Activated T-helper 1 cell treated with anti-CD3 and anti-CD28 coated beads, Interleukin-12 subunit alpha, Interleukin-12 subunit beta, Interleukin-2, Interleukin-4 antibody, amounts not matched to agents 30 ng/mL and 10 ng/mL and 1 ng/mL, durations not matched to agents 14 hours and 24 hours and 36 hours (primary cell): ENCODE data around the gene CGA. TPM values are rescaled to one million over a fixed set of nuclear protein-coding genes. Genes with fewer than 3 reads are reported as not detected.

Experiments used
- DNase-seq: peaks from one replicate; pipeline ENCODE4 v3.0.0; 2021; ENCODE audit warnings: low spot score
- H3K27ac Mint-ChIP-seq: one replicate; pipeline ENCODE4 v1.8.0; 2021; ENCODE audit warnings: mild to moderate bottlenecking, mixed read lengths
- H3K27me3 Mint-ChIP-seq: one replicate; pipeline ENCODE4 v1.8.0; 2022; ENCODE audit warnings: mild to moderate bottlenecking, moderate library complexity, mixed read lengths; ENCODE audit not compliant: insufficient read depth
- H3K36me3 Mint-ChIP-seq: one replicate; pipeline ENCODE4 v1.8.0; 2021; ENCODE audit warnings: low read depth, mixed read lengths
- H3K4me1 Mint-ChIP-seq: one replicate; pipeline ENCODE4 v1.8.0; 2021; ENCODE audit warnings: low read depth, mixed read lengths
- H3K4me3 Mint-ChIP-seq: one replicate; pipeline ENCODE4 v1.8.0; 2021; ENCODE audit warnings: mild to moderate bottlenecking, moderate library complexity, mixed read lengths
- H3K9me3 Mint-ChIP-seq: one replicate; pipeline ENCODE4 v1.8.0; 2021; ENCODE audit warnings: mixed read lengths
- intact Hi-C: fragments of 100-400 bp; cut with micrococcal nuclease; formaldehyde crosslinking; loops from one replicate; pipeline ENCODE4 v1.15.1; 2024
- total RNA-seq: library from RNA; stranded (reverse); gene quantifications from 2 replicates; pipeline ENCODE4 v1.2.3, GENCODE V29; 2022

The CGA gene
- total RNA-seq, 1 donor from 2014 or later = not detected

GRCh38 chr6:87104667-87105066, 9.8 kb upstream of the CGA start:
- no peak overlapping the region for H3K27ac Mint-ChIP-seq
- no peak overlapping the region for H3K4me3 Mint-ChIP-seq
- intact Hi-C loops = no loop called here
- H3K9me3 Mint-ChIP-seq = no peaks in the 10 kb centered on the region
- no peaks in the 10 kb centered on the region for H3K4me1 Mint-ChIP-seq
- H3K36me3 Mint-ChIP-seq = no peaks in the 10 kb centered on the region
- H3K27me3 Mint-ChIP-seq = peaks cover 8% of the 10 kb centered on the region
- no peak for DNase-seq

GRCh38 chr6:87103977-87104601, 9.2 kb upstream of the CGA start:
- no peaks in the 10 kb centered on the region for H3K36me3 Mint-ChIP-seq
- intact Hi-C loops = no loop called here
- H3K27ac Mint-ChIP-seq = no peak overlapping the region
- H3K27me3 Mint-ChIP-seq = peaks cover 6% of the 10 kb centered on the region
- H3K4me1 Mint-ChIP-seq = no peaks in the 10 kb centered on the region
- no peaks in the 10 kb centered on the region for H3K9me3 Mint-ChIP-seq
- no peak overlapping the region for H3K4me3 Mint-ChIP-seq
- DNase-seq = no peak

GRCh38 chr6:87102151-87102621, 7.3 kb upstream of the CGA start:
- no peak for DNase-seq
- intact Hi-C loops = no loop called here
- H3K27me3 Mint-ChIP-seq = peaks cover 9% of the 10 kb centered on the region
- H3K4me1 Mint-ChIP-seq = no peaks in the 10 kb centered on the region
- H3K9me3 Mint-ChIP-seq = no peaks in the 10 kb centered on the region
- no peak overlapping the region for H3K27ac Mint-ChIP-seq
- no peak overlapping the region for H3K4me3 Mint-ChIP-seq
- H3K36me3 Mint-ChIP-seq = no peaks in the 10 kb centered on the region

GRCh38 chr6:87101067-87101466, 6.2 kb upstream of the CGA start:
- no peaks in the 10 kb centered on the region for H3K9me3 Mint-ChIP-seq
- peaks cover 10% of the 10 kb centered on the region for H3K27me3 Mint-ChIP-seq
- H3K27ac Mint-ChIP-seq = no peak overlapping the region
- no peak overlapping the region for H3K4me3 Mint-ChIP-seq
- intact Hi-C loops = no loop called here
- no peaks in the 10 kb centered on the region for H3K36me3 Mint-ChIP-seq
- no peaks in the 10 kb centered on the region for H3K4me1 Mint-ChIP-seq
- no peak for DNase-seq

GRCh38 chr6:87100216-87100615, 5.3 kb upstream of the CGA start:
- intact Hi-C loops = no loop called here
- Mint-ChIP-seq H3K36me3 (no peaks in the 10 kb centered on the region), H3K27ac (no peak overlapping the region), H3K4me1 (no peaks in the 10 kb centered on the region), H3K9me3 (no peaks in the 10 kb centered on the region), H3K27me3 (peaks cover 10% of the 10 kb centered on the region), H3K4me3 (no peak overlapping the region)
- no peak for DNase-seq

GRCh38 chr6:87099472-87099871, 4.6 kb upstream of the CGA start:
- intact Hi-C loops = no loop called here
- H3K36me3 Mint-ChIP-seq = no peaks in the 10 kb centered on the region
- no peak for DNase-seq
- H3K4me1 Mint-ChIP-seq = no peaks in the 10 kb centered on the region
- no peaks in the 10 kb centered on the region for H3K9me3 Mint-ChIP-seq
- peaks cover 17% of the 10 kb centered on the region for H3K27me3 Mint-ChIP-seq
- no peak overlapping the region for H3K27ac Mint-ChIP-seq
- no peak overlapping the region for H3K4me3 Mint-ChIP-seq

- Mint-ChIP-seq H3K4me1 (no peaks in the 10 kb centered on the region), H3K9me3 (no peaks in the 10 kb centered on the region), H3K27me3 (peaks cover 19% of the 10 kb centered on the region), H3K27ac (no peak overlapping the region), H3K4me3 (no peak overlapping the region), H3K36me3 (no peaks in the 10 kb centered on the region)
- DNase-seq = no peak
- intact Hi-C loops = no loop called here
These were observed 330 bp downstream of the CGA start for GRCh38 chr6:87094576-87094975.

- Mint-ChIP-seq H3K27ac (no peak overlapping the region), H3K4me1 (no peaks in the 10 kb centered on the region), H3K9me3 (no peaks in the 10 kb centered on the region), H3K36me3 (no peaks in the 10 kb centered on the region), H3K27me3 (peaks cover 23% of the 10 kb centered on the region), H3K4me3 (no peak overlapping the region)
- intact Hi-C loops = no loop called here
- DNase-seq = no peak
These were observed 1.3 kb downstream of the CGA start for GRCh38 chr6:87093651-87094050.

GRCh38 chr6:87093199-87093598, 1.7 kb downstream of the CGA start:
- intact Hi-C loops = no loop called here
- no peak overlapping the region for H3K27ac Mint-ChIP-seq
- H3K27me3 Mint-ChIP-seq = peaks cover 20% of the 10 kb centered on the region
- H3K9me3 Mint-ChIP-seq = no peaks in the 10 kb centered on the region
- no peaks in the 10 kb centered on the region for H3K4me1 Mint-ChIP-seq
- no peak for DNase-seq
- no peak overlapping the region for H3K4me3 Mint-ChIP-seq
- H3K36me3 Mint-ChIP-seq = no peaks in the 10 kb centered on the region

- intact Hi-C loops = no loop called here
- Mint-ChIP-seq H3K9me3 (no peaks in the 10 kb centered on the region), H3K4me3 (no peak overlapping the region), H3K4me1 (no peaks in the 10 kb centered on the region), H3K36me3 (no peaks in the 10 kb centered on the region), H3K27ac (no peak overlapping the region), H3K27me3 (peaks cover 20% of the 10 kb centered on the region)
- DNase-seq = no peak
These were observed 2.5 kb downstream of the CGA start for GRCh38 chr6:87092435-87092834.

GRCh38 chr6:87089135-87089534, 5.8 kb downstream of the CGA start:
- no peaks in the 10 kb centered on the region for H3K36me3 Mint-ChIP-seq
- H3K27me3 Mint-ChIP-seq = peaks cover 10% of the 10 kb centered on the region
- H3K4me1 Mint-ChIP-seq = no peaks in the 10 kb centered on the region
- intact Hi-C loops = no loop called here
- no peak for DNase-seq
- no peak overlapping the region for H3K4me3 Mint-ChIP-seq
- no peaks in the 10 kb centered on the region for H3K9me3 Mint-ChIP-seq
- H3K27ac Mint-ChIP-seq = no peak overlapping the region

GRCh38 chr6:87088076-87088475, 6.8 kb downstream of the CGA start:
- intact Hi-C loops = no loop called here
- Mint-ChIP-seq H3K27me3 (peaks cover 10% of the 10 kb centered on the region), H3K27ac (no peak overlapping the region), H3K36me3 (no peaks in the 10 kb centered on the region), H3K4me3 (no peak overlapping the region), H3K4me1 (no peaks in the 10 kb centered on the region), H3K9me3 (no peaks in the 10 kb centered on the region)
- no peak for DNase-seq

GRCh38 chr6:87082160-87082721, 12.7 kb downstream of the CGA start:
- intact Hi-C loops = no loop called here
- no peak for DNase-seq

More at GRCh38 chr6:87082160-87082721, 12.7 kb downstream of the CGA start:
- Mint-ChIP-seq H3K4me1 (no peaks in the 10 kb centered on the region), H3K9me3 (no peaks in the 10 kb centered on the region), H3K4me3 (no peak overlapping the region), H3K27me3 (peaks cover 28% of the 10 kb centered on the region), H3K36me3 (no peaks in the 10 kb centered on the region), H3K27ac (no peak overlapping the region)
